ENCODE data around the gene MAT1A.

- TF ChIP-seq EZH2 (IDR thresholded peaks at IDR 0.05; ENCODE audit: low read depth, unreplicated experiment), result no peak
- no peak for TF ChIP-seq CTCF (conservative IDR thresholded peaks at IDR 0.05; ENCODE audit: low read depth in 2 of 2)
- TF ChIP-seq POLR2AphosphoS5 (IDR thresholded peaks at IDR 0.05; ENCODE audit: low read depth), result no peak
- TF ChIP-seq STAT1 (IDR thresholded peaks at IDR 0.05; ENCODE audit: unreplicated experiment), result no peak
- TF ChIP-seq REST (IDR thresholded peaks at IDR 0.05; ENCODE audit: unreplicated experiment), result no peak
- TF ChIP-seq EZH2phosphoT487 (IDR thresholded peaks at IDR 0.05; ENCODE audit: unreplicated experiment), result no peak
- no peak for TF ChIP-seq ZNF331 (CRISPR knock-in tag; IDR thresholded peaks at IDR 0.05; ENCODE audit: low read depth)
- TF ChIP-seq ETS1 (IDR thresholded peaks at IDR 0.05), result no peak
Measured at GRCh38 chr10:80283119-80283518, 6.3 kb downstream of the MAT1A start.
